ENCODE results near the gene GPC5.

Gene GPC5

DNA sequence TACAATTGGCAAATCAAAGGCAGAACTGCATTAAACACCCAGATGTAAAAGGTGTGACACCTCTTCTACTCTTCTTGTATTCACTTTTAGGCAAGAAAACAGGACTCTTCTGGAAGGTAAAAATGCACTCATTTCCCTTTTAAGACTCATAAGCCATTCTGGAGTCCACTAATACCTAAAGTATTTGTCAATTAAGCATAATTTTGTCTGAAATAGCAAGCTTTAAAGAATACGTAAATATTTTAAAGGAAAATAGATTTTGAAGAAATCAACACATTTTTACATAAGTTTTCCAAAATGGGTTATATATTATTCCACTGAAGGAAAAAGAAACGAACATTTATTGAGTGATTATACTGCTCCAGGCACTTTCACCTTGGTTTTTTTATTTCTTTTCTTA is 1166.5 kb downstream of the GPC5 start:
- Histone ChIP-seq H3K27ac (ENCODE audit: low read depth in 2 of 2, low read length in 2 of 2) (no peak overlapping the region), H3K4me3 (ENCODE audit: low read length in 2 of 2) (no peak overlapping the region), H3K9me3 (ENCODE audit: control insufficient read depth in 2 of 2, low read length in 2 of 2) (no peaks in the 10 kb centered on the region), H3K9ac (ENCODE audit: low read depth in 1 of 2, low read length in 2 of 2) (no peak overlapping the region), H3K4me1 (ENCODE audit: control insufficient read depth in 2 of 2, insufficient read depth in 2 of 2, low read length in 2 of 2) (no peaks in the 10 kb centered on the region), H3K36me3 (ENCODE audit: control insufficient read depth in 2 of 2, insufficient read depth in 2 of 2, low read length in 2 of 2) (no peaks in the 10 kb centered on the region), H3K27me3 (ENCODE audit: control insufficient read depth in 2 of 2, insufficient read depth in 2 of 2, low read length in 2 of 2) (no peaks in the 10 kb centered on the region)

- Histone ChIP-seq H3K9me3 (ENCODE audit: control insufficient read depth in 2 of 2, low read length in 2 of 2) (no peaks in the 10 kb centered on the region), H3K4me3 (ENCODE audit: low read length in 2 of 2) (no peak overlapping the region), H3K9ac (ENCODE audit: low read depth in 1 of 2, low read length in 2 of 2) (no peak overlapping the region), H3K27ac (ENCODE audit: low read depth in 2 of 2, low read length in 2 of 2) (no peak overlapping the region), H3K36me3 (ENCODE audit: control insufficient read depth in 2 of 2, insufficient read depth in 2 of 2, low read length in 2 of 2) (no peaks in the 10 kb centered on the region), H3K4me1 (ENCODE audit: control insufficient read depth in 2 of 2, insufficient read depth in 2 of 2, low read length in 2 of 2) (no peaks in the 10 kb centered on the region), H3K27me3 (ENCODE audit: control insufficient read depth in 2 of 2, insufficient read depth in 2 of 2, low read length in 2 of 2) (no peaks in the 10 kb centered on the region)
Measured at GRCh38 chr13:92566767-92567166, 1168.3 kb downstream of the GPC5 start.

DNA sequence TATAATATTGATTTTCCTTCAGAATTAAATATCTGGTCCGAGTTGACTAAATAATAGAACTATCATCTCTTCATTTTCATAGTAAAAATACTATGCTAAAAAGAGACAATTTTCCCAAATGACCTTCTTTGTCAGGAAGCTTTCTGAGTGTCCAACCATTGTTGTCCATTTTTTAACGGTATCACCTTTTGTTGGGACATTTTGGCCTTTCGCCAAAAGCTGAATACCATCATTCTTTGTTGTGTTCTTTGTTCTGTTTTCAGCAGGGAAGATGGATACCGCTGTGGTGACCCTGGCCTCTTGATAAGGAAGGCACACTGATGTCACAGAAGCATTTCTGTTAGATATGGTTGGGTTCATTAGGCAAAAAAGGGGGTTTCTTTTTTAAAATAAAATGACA is 1173.8 kb downstream of the GPC5 start:
- no peak overlapping the region for H3K27ac ChIP-seq (ENCODE audit: low read depth in 2 of 2, low read length in 2 of 2)
- no peaks in the 10 kb centered on the region for H3K27me3 ChIP-seq (ENCODE audit: control insufficient read depth in 2 of 2, insufficient read depth in 2 of 2, low read length in 2 of 2)
- no peak overlapping the region for H3K4me3 ChIP-seq (ENCODE audit: low read length in 2 of 2)
- H3K36me3 ChIP-seq (ENCODE audit: control insufficient read depth in 2 of 2, insufficient read depth in 2 of 2, low read length in 2 of 2), result no peaks in the 10 kb centered on the region
- no peaks in the 10 kb centered on the region for H3K4me1 ChIP-seq (ENCODE audit: control insufficient read depth in 2 of 2, insufficient read depth in 2 of 2, low read length in 2 of 2)
- no peaks in the 10 kb centered on the region for H3K9me3 ChIP-seq (ENCODE audit: control insufficient read depth in 2 of 2, low read length in 2 of 2)
- no peak overlapping the region for H3K9ac ChIP-seq (ENCODE audit: low read depth in 1 of 2, low read length in 2 of 2)

GRCh38 chr13:92573467-92574057 is 1175.1 kb downstream of the GPC5 start:
- no peaks in the 10 kb centered on the region for H3K9me3 ChIP-seq (ENCODE audit: control insufficient read depth in 2 of 2, low read length in 2 of 2)

DNA sequence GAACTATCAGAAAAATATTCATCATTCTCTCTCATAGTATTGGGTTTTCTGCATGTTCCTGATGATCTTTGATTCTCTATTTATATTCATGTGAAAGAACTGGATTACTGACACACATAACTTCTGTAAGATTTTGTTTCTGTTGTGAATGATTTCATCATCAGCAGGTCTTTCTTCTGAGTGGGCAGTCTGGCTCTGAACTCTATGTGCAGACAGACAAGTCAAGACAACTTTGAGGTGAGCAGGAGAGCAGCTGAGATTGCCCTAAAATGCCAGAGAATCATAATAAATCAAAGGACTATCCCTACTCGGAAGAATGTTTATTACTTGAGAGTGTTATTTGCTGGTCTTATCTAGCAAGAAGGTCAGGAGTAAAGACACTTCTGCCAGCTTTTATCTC is 1176.1 kb downstream of the GPC5 start:
- H3K27ac ChIP-seq (ENCODE audit: low read depth in 2 of 2, low read length in 2 of 2), result no peak overlapping the region

More at GRCh38 chr13:92573467-92574057, 1175.1 kb downstream of the GPC5 start:
- Histone ChIP-seq H3K4me1 (ENCODE audit: control insufficient read depth in 2 of 2, insufficient read depth in 2 of 2, low read length in 2 of 2) (no peaks in the 10 kb centered on the region), H3K27me3 (ENCODE audit: control insufficient read depth in 2 of 2, insufficient read depth in 2 of 2, low read length in 2 of 2) (no peaks in the 10 kb centered on the region), H3K27ac (ENCODE audit: low read depth in 2 of 2, low read length in 2 of 2) (no peak overlapping the region), H3K4me3 (ENCODE audit: low read length in 2 of 2) (no peak overlapping the region), H3K9ac (ENCODE audit: low read depth in 1 of 2, low read length in 2 of 2) (no peak overlapping the region), H3K36me3 (ENCODE audit: control insufficient read depth in 2 of 2, insufficient read depth in 2 of 2, low read length in 2 of 2) (no peaks in the 10 kb centered on the region)

DNA sequence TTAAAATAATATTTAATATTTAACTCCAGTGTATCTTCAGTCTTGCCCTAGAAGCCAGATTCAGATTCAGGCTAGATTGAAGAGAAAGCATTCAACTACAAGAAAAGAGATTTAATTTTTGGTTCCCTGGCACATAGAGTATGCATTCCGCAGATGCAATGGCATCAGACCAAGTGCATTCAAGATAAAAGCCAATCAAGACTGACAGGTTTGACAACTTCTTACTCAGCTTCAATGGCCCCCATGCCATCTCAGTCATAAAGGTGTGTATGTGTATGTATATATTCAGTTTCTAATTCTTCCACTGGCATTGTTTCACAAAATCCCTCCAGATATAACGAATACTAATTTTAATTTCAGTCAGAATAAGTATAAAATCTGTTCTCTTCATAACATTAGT is 1177.4 kb downstream of the GPC5 start:
- no peak overlapping the region for H3K27ac ChIP-seq (ENCODE audit: low read depth in 2 of 2, low read length in 2 of 2)
- H3K4me3 ChIP-seq (ENCODE audit: low read length in 2 of 2), result no peak overlapping the region
- H3K9me3 ChIP-seq (ENCODE audit: control insufficient read depth in 2 of 2, low read length in 2 of 2), result no peaks in the 10 kb centered on the region
- no peak overlapping the region for H3K9ac ChIP-seq (ENCODE audit: low read depth in 1 of 2, low read length in 2 of 2)
- H3K4me1 ChIP-seq (ENCODE audit: control insufficient read depth in 2 of 2, insufficient read depth in 2 of 2, low read length in 2 of 2), result no peaks in the 10 kb centered on the region
- H3K27me3 ChIP-seq (ENCODE audit: control insufficient read depth in 2 of 2, insufficient read depth in 2 of 2, low read length in 2 of 2), result no peaks in the 10 kb centered on the region
- no peaks in the 10 kb centered on the region for H3K36me3 ChIP-seq (ENCODE audit: control insufficient read depth in 2 of 2, insufficient read depth in 2 of 2, low read length in 2 of 2)

More for the DNA sequence above, 1176.1 kb downstream of the GPC5 start:
- no peaks in the 10 kb centered on the region for H3K27me3 ChIP-seq (ENCODE audit: control insufficient read depth in 2 of 2, insufficient read depth in 2 of 2, low read length in 2 of 2)
- H3K36me3 ChIP-seq (ENCODE audit: control insufficient read depth in 2 of 2, insufficient read depth in 2 of 2, low read length in 2 of 2), result no peaks in the 10 kb centered on the region
- no peak overlapping the region for H3K9ac ChIP-seq (ENCODE audit: low read depth in 1 of 2, low read length in 2 of 2)
- H3K4me3 ChIP-seq (ENCODE audit: low read length in 2 of 2), result no peak overlapping the region
- H3K4me1 ChIP-seq (ENCODE audit: control insufficient read depth in 2 of 2, insufficient read depth in 2 of 2, low read length in 2 of 2), result no peaks in the 10 kb centered on the region
- no peaks in the 10 kb centered on the region for H3K9me3 ChIP-seq (ENCODE audit: control insufficient read depth in 2 of 2, low read length in 2 of 2)

GRCh38 chr13:92578358-92578757 is 1179.9 kb downstream of the GPC5 start:
- no peaks in the 10 kb centered on the region for H3K9me3 ChIP-seq (ENCODE audit: control insufficient read depth in 2 of 2, low read length in 2 of 2)
- no peaks in the 10 kb centered on the region for H3K27me3 ChIP-seq (ENCODE audit: control insufficient read depth in 2 of 2, insufficient read depth in 2 of 2, low read length in 2 of 2)
- H3K27ac ChIP-seq (ENCODE audit: low read depth in 2 of 2, low read length in 2 of 2), result no peak overlapping the region
- H3K4me1 ChIP-seq (ENCODE audit: control insufficient read depth in 2 of 2, insufficient read depth in 2 of 2, low read length in 2 of 2), result no peaks in the 10 kb centered on the region
- H3K9ac ChIP-seq (ENCODE audit: low read depth in 1 of 2, low read length in 2 of 2), result no peak overlapping the region
- H3K36me3 ChIP-seq (ENCODE audit: control insufficient read depth in 2 of 2, insufficient read depth in 2 of 2, low read length in 2 of 2), result no peaks in the 10 kb centered on the region
- H3K4me3 ChIP-seq (ENCODE audit: low read length in 2 of 2), result no peak overlapping the region

- no peaks in the 10 kb centered on the region for H3K27me3 ChIP-seq (ENCODE audit: control insufficient read depth in 2 of 2, insufficient read depth in 2 of 2, low read length in 2 of 2)
- no peaks in the 10 kb centered on the region for H3K4me1 ChIP-seq (ENCODE audit: control insufficient read depth in 2 of 2, insufficient read depth in 2 of 2, low read length in 2 of 2)
- H3K9me3 ChIP-seq (ENCODE audit: control insufficient read depth in 2 of 2, low read length in 2 of 2), result no peaks in the 10 kb centered on the region
- H3K36me3 ChIP-seq (ENCODE audit: control insufficient read depth in 2 of 2, insufficient read depth in 2 of 2, low read length in 2 of 2), result no peaks in the 10 kb centered on the region
- no peak overlapping the region for H3K4me3 ChIP-seq (ENCODE audit: low read length in 2 of 2)
- no peak overlapping the region for H3K27ac ChIP-seq (ENCODE audit: low read depth in 2 of 2, low read length in 2 of 2)
- H3K9ac ChIP-seq (ENCODE audit: low read depth in 1 of 2, low read length in 2 of 2), result no peak overlapping the region
Measured at GRCh38 chr13:92589955-92590354, 1191.5 kb downstream of the GPC5 start.

DNA sequence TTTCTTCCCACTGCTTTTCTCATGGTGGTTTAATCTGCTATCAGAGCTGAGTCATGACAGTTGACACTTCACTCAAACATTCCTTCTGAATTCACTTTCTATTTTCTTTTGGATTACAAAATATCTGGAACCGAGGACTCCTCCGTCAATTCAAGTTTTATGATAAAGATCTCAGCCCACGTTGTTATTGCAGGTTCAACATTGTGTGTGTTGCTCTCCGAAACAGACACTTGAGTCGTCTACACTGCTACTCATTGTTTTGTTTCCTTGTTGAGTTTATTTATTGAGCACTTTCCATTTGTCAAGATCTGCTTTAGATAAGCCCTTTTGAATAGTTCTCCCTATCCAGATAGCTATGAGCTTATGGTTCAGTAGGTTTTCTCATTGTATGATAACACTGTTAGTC is 1192.1 kb downstream of the GPC5 start:
- no peak overlapping the region for H3K27ac ChIP-seq (ENCODE audit: low read depth in 2 of 2, low read length in 2 of 2)
- no peak overlapping the region for H3K4me3 ChIP-seq (ENCODE audit: low read length in 2 of 2)
- H3K4me1 ChIP-seq (ENCODE audit: control insufficient read depth in 2 of 2, insufficient read depth in 2 of 2, low read length in 2 of 2), result no peaks in the 10 kb centered on the region
- no peak overlapping the region for H3K9ac ChIP-seq (ENCODE audit: low read depth in 1 of 2, low read length in 2 of 2)
- H3K9me3 ChIP-seq (ENCODE audit: control insufficient read depth in 2 of 2, low read length in 2 of 2), result no peaks in the 10 kb centered on the region
- no peaks in the 10 kb centered on the region for H3K27me3 ChIP-seq (ENCODE audit: control insufficient read depth in 2 of 2, insufficient read depth in 2 of 2, low read length in 2 of 2)
- no peaks in the 10 kb centered on the region for H3K36me3 ChIP-seq (ENCODE audit: control insufficient read depth in 2 of 2, insufficient read depth in 2 of 2, low read length in 2 of 2)

GRCh38 chr13:92591117-92591516 is 1192.7 kb downstream of the GPC5 start:
- Histone ChIP-seq H3K27me3 (ENCODE audit: control insufficient read depth in 2 of 2, insufficient read depth in 2 of 2, low read length in 2 of 2) (no peaks in the 10 kb centered on the region), H3K9ac (ENCODE audit: low read depth in 1 of 2, low read length in 2 of 2) (no peak overlapping the region), H3K36me3 (ENCODE audit: control insufficient read depth in 2 of 2, insufficient read depth in 2 of 2, low read length in 2 of 2) (no peaks in the 10 kb centered on the region), H3K27ac (ENCODE audit: low read depth in 2 of 2, low read length in 2 of 2) (no peak overlapping the region), H3K4me3 (ENCODE audit: low read length in 2 of 2) (no peak overlapping the region), H3K4me1 (ENCODE audit: control insufficient read depth in 2 of 2, insufficient read depth in 2 of 2, low read length in 2 of 2) (no peaks in the 10 kb centered on the region), H3K9me3 (ENCODE audit: control insufficient read depth in 2 of 2, low read length in 2 of 2) (no peaks in the 10 kb centered on the region)

DNA sequence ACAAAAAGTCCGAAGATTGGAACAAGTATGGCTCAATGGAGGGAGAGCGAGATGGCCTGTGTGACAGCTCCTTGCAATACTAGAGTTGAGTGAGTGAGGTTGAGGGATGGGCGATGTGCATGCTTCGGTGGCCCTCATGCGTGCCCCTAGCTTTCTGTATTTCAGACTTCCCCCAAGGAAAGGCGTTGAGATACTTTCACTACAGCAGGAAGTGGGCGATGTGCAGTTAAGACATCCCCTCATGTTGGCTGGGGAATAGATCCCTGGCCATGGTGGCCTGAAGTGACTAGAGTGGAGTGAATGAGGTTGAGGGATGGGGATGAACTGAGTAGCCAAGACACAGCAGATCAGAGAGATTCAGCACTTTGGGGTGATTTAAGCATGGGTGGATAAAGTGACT is 1194.3 kb downstream of the GPC5 start:
- Histone ChIP-seq H3K4me1 (ENCODE audit: control insufficient read depth in 2 of 2, insufficient read depth in 2 of 2, low read length in 2 of 2) (no peaks in the 10 kb centered on the region), H3K36me3 (ENCODE audit: control insufficient read depth in 2 of 2, insufficient read depth in 2 of 2, low read length in 2 of 2) (no peaks in the 10 kb centered on the region), H3K27ac (ENCODE audit: low read depth in 2 of 2, low read length in 2 of 2) (no peak overlapping the region), H3K4me3 (ENCODE audit: low read length in 2 of 2) (no peak overlapping the region), H3K27me3 (ENCODE audit: control insufficient read depth in 2 of 2, insufficient read depth in 2 of 2, low read length in 2 of 2) (no peaks in the 10 kb centered on the region), H3K9ac (ENCODE audit: low read depth in 1 of 2, low read length in 2 of 2) (no peak overlapping the region), H3K9me3 (ENCODE audit: control insufficient read depth in 2 of 2, low read length in 2 of 2) (no peaks in the 10 kb centered on the region)
